NCI-H510A treated with DMSO at 0.1 percent for 48 hours (cell line): Measurements from ENCODE around the gene GPT2.
"Not testable (repeated sequence)": the region's sequence is repeated elsewhere in the genome, so short reads cannot be mapped to it uniquely, and the experiment has no call there.

Experiments
- DNase-seq: peaks from one replicate; lab custom pipeline; 2025; lab: John Stamatoyannopoulos, UW

The GPT2 gene

DNA sequence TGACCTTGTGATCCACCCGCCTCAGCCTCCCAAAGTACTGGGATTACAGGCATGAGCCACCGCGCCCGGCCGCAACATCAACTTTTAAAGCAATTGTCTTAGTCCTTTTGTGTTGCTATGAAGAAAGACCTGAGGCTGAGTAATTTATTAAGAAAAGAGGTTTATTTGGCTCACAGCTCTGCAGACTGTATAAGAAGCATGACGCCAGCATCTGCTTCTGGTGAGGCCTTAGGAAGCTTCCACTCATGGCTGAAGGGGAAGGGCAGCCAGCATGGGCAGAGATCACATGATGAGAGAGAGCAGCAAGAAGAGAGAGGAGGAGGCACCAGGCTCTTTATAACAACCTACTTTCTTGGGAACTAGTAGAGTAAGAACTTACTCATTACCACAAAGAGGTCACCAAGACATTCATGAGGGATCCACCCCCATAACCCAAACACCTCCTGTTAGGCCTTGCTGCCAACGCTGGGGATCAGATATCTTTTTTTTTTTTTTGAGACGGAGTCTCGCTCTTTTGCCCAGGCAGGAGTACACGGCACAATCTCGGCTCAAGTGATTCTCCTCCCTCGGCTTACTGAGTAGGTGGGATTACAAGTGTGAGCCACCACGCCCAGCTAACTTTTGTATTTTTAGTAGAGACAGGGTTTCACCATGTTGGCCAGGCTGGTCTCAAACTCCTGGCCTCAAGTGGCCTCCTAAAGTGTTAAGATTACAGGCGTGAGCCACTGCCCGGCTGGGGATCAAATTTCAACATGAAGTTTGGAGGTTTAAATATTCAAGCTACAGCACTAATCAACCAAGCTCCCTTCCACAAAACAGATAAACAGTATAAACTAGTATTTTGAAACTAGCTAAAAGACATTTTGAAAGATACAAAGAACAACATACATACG is 21.4 kb upstream of the GPT2 start:
- DNase-seq = peak; percentile 11

DNA sequence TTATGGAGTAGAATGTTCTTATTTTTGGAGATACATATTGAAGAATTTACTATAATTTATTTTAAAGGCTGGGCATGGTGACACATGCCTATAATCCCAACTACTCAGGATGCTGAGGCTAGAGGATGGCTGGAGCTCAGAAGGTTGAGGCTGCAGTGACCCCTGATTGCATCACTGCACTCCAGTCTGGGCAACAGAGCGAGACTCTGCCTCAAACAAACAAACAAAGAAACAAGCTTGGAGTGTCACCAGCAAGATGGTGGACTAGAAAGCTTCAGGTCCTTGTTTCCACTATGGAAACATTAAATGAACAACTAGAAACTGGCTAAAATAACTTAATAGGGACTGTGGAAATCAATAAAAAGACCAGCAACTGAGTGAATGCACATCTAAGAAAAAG is 17.9 kb upstream of the GPT2 start:
- DNase-seq = no peak

DNA sequence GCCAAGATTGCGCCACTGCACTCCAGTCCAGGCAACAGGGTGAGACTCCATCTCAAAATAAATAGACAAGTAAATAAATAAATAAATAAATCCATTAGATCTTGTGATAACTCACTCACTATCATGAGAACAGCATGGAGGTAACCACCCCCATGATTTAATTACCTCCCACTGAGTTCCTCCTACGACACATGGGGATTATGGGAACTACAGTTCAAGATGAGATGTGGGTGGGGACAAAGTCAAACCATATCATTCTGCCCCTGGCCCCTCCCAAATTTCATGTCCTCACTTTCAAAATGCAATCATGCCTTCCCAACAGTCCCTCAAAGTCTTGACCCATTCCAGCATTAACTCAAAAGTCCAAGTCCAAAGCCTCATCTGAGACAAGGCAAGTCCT is 16.7 kb upstream of the GPT2 start:
- DNase-seq = not testable (repeated sequence)

DNA sequence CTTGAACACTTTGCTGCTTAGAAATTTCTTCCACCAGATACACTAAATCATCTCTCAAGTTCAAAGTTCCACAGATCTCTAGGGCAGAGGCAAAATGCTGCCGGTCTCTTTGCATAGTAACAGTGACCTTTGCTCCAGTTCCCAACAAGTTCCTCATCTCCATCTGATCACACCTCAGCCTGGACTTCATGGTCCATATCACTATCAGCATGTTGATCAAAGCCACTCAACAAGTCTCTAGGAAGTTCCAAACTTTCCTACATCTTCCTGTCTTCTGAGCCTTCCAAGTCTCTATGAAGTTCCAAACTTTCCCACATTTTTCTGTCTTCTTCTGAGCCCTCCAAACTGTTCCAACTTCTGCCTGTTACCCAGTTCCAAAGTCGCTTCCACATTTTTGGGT is 15.3 kb upstream of the GPT2 start:
- DNase-seq = not testable (repeated sequence)

DNA sequence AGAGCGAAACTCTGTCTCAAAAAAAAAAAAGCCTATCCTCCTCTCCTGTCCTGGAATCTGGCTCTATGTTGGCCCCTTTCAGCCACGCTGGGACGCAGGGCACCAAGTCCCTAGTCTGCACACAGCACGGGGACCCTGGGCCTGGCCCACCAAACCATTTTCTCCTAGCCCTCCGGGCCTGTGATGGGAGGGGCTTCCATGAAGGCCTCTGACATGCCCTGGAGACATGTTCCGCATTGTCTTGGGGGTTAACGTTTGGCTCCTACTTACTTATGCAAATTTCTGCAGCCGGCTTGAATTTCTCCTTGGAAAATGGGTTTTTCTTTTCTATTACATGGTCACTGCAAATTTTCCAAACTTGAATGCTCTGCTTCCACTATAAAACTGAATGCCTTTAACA is 12.6 kb upstream of the GPT2 start:
- DNase-seq = no peak

DNA sequence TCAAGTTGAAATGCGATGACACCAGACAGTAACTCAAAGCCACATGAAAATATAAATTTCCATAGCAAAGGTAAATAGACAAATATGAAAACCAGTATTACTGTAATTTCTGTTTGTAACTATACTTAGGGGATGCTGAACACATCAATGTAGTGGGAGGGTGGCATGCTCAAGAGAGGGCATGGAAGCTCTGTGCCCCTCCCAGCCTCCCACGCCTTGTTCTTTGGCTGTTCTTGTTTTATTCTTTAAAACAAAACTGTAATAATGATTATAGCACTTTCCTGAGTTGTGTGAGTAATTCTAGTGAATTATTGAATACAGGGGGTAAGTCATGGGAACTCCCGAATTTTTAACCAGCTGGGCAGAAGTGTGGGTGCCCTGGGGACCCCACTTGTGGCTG is 11.0 kb upstream of the GPT2 start:
- DNase-seq = no peak

DNA sequence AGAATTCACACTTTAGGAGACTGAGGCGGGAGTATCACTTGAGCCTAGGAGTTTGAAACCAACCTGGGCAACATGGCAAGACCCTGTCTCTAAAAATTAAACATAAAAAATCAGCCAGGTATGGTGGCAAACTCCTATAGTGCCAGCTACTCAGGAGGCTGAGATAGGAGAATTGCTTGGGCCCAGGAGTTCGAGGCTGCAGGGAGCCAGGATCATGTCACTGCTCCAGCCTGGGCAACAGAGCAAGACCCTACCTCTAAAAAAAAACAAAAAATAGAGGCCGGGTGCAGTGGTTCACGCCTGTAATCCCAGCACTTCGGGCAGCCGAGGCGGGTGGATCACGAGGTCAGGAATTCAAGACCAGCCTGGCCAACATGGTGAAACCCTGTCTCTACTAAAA is 8.9 kb upstream of the GPT2 start:
- DNase-seq = no peak

DNA sequence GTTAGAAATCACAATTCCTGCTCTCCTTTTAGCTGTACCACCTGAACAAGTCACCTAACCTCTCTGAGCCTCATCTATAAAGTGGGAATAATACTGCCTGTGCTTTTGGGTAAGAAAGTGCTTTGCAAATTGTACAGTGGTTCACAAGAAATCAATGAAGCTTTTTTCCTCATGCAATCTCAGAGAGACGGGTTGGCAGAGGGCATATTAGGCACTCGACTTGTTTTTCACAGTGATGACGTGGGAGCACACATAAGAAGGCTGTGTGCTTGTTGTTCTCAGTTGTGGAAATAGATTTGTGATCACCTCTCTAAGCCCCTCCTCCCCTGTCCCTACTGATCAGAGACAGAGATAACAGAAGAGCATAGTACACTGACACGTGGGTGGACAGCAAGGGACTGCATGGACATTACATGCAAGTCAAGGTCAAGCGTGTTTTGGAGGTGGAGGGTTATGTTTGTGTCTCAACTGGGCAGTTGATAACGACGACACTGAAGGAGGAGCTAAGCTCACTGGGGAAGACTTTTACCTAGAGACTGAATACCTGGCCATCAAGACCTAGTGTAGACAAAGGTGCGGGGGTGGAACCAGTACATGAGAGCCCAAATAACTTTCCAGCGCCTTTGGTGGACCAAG is 1.7 kb upstream of the GPT2 start:
- DNase-seq = peak; percentile 54

DNA sequence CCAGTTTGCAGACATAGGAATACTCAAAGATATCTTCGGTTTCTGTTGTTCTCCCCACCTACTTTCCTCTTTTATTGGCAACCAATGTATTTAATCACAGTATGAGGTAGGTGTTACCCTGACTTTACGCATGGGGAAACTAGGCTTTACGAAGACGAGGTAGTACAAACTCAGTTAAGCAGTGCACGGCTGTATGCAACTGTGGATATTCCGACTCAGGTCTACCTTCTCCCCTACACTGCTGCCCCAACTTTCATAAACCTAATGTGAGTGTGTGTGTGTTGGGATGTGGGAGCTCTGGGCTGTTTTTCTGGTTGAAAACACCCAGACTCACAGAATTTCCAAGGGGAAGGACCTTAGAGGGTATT is 1.2 kb upstream of the GPT2 start:
- no peak for DNase-seq

DNA sequence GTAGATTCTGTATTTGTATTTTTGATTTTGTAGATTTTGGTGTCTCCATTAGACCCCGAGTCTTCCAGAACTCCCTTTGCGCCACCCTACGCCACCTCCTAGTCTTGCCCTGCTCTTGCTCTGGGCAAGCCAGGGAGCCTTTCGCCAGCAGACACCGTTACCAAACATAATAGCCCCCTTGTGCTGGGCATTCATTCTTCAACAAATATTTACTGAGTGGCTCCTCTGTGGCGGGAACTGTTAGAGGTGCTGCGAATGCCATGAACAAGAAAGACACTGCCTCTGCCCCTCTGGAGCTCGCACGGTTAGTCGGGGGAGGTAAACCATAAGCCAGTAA is 841 bp upstream of the GPT2 start:
- peak; percentile 78 for DNase-seq

DNA sequence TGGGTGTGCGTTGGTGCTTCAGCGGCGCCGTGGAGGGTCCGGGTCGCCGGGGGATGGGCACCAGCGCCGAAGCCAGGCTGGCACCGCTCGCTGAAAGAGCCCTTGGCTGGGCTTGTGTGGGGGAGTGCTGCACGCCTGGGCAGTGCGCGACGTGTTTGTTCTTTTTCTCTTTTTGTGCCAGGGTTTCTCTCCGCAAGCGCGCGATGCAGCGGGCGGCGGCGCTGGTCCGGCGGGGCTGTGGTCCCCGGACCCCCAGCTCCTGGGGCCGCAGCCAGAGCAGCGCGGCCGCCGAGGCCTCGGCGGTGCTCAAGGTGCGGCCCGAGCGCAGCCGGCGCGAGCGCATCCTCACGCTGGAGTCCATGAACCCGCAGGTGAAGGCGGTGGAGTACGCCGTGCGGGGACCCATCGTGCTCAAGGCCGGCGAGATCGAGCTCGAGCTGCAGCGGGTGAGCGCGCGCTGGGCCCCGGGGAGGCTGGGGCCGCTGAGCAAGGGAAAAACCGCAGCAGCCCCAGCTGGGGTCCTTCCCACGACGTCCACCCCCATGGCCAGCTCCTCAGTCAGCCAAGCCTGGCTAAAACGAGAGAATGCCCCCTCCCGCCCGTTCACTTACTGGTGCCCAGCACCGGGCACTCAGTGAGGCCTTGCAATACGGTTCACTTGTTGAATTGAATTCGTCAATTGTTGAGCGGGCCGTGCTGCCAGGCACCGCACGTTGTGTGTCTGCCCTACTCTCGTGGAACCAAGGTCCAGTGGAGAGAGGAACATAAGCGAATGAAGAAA is 541 bp downstream of the GPT2 start:
- DNase-seq = peak; percentile 55

DNA sequence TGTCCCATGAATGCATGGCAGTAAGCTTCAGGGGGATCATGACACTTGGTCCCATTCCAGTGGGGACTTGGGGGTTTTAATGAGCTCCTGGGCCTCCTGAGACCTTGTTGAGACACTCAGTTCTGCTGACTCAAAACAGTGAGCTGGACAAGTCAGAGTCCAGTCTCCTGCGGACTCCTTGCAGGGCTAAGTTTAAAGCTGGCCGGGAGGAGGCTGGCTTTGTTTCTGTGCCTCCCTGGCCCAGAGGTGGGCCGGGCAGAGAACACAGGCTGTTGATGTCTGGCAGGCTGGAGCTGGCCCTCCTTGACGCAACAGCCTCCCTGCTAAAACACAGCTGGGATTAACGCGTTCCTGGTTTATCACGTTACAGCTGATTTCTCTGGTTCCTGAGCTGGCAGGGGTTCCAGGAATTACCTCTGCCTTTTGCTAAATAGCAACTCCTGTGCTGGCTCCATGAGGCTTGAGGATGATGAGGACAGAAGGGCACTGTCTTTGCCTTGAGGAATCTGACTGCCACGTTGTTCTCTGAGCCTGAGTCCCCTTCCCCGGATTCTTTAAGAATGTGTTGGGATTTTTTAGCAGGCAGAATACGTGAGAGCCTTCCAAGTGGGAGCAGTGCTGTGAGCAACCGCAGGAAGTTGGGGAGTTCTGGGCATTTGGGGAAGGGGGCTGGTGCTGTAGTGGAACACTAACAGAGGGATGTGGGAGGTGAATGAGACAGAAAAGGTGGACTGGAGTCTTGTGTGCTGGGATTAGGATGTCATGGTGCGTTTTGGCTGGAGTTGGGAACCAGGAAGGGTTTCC is 2.0 kb downstream of the GPT2 start:
- no peak for DNase-seq

DNA sequence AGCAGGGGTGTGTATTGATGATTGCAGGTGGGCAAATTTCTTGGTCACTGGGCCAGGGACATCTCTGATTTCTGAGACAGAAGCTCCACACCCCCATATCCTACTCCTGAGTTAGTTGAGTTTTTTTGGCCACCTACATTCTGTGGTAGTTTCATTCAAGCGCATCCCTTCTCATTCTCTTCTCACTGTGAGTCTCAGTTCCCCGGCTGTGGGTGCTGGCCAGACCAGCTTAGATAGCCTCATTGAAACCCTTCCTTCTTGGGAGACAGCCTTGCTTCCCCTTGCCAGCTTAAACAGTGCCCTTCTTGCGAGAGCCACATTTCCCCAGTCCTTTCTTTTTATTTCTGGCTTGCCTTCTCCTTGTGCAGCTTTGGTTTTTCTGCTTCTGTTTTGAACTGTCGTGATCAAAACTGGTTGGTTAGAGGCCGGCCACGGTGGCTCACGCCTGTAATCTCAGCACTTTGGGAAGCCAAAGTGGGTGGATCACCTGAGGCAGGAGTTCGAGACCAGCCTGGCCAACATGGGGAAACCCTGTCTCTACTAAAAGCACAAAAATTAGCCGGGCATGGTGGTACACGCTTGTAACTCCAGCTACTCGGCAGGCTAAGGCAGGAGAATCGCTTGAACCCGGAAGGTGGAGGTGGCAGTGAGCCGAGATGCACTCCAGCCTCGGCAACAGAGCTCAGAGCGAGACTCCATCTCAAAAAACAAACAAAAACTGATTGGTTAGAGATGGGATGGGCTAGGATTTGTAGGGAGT is 2.8 kb downstream of the GPT2 start:
- no peak for DNase-seq

DNA sequence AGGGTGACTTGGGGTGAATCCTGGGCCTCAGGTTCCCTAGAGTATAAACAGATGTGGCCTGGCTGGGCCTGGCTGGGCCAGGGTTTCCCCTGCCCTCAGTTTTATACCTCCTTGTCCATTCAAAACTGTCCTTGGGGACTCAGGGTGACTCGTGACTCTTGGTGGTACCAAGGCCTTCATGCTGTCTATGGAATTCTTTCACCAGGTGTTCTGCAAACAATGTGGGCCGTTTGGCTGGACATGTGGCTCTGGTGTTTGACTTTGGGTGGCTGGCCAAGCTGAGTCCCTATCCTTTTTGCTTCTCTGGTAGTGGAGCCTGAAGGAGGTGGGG is 3.3 kb downstream of the GPT2 start:
- DNase-seq = no peak

DNA sequence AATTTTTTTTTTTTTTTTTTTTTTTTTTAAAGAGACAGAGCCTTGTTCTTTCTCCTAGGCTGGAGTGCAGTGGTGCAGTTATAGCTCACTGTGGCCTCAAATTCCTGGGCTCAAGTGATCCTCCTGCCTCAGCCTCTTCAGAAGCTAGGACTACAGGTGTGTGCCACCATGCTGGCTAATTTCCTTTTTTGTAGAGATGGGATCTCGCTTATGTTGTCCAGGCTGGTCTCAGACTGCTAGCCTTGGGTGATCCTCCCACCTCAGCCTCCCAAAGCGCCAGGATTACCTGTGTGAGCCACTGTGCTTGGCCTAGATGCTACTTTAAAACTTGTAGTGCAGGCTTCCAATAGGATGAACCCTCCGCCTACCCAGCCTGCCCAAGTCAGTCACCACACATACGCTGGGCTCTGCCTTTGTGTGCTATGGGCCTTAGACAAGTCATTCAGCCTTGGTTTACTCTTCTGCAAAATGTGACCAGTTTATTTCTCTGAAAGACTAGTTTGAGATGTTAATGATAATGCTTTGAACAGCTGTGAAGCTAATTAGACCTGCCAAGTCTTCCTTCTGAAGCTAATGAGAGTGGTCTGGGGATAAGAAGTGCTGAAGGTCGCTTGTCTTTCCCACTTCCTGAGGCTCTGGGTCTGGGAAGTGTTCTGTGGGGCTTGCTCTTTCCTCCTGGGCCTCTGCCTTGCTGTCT is 5.2 kb downstream of the GPT2 start:
- no peak for DNase-seq

DNA sequence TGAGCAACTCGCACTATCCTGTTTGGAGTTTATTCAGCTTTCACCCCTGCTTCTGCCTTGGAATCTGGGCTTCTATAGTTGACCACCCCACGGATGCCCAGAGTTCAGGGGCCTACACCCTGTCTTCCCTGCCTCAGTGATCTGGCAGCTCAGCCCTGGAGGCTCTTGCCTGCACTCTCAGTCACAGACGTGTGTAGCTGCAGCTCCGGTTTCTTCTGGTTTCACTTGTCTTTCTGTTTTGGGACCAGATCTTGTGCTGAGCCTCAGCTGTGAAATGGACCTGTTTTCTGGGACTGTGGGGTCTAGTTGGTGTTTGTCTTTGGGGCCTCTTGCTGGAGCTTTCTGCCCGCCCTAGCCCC is 5.8 kb downstream of the GPT2 start:
- no peak for DNase-seq

DNA sequence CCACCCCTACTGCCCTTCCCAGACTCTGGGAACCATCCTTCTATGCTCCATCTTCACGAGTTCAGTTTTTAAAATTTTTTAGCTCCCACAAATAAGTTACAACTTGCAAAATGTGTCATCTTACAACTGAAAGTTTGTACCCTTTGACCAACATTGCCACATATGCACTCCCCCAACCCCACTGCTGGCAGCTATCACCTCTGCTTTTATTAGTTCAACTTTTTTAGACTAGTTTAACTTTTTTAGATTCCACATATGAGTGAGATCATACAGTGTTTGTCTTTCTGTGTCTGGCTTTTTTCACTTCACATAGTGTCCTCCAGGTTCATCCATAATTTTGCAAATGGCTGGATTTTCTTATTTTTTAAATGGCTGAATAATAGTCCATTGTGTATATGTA is 7.7 kb downstream of the GPT2 start:
- DNase-seq = no peak

DNA sequence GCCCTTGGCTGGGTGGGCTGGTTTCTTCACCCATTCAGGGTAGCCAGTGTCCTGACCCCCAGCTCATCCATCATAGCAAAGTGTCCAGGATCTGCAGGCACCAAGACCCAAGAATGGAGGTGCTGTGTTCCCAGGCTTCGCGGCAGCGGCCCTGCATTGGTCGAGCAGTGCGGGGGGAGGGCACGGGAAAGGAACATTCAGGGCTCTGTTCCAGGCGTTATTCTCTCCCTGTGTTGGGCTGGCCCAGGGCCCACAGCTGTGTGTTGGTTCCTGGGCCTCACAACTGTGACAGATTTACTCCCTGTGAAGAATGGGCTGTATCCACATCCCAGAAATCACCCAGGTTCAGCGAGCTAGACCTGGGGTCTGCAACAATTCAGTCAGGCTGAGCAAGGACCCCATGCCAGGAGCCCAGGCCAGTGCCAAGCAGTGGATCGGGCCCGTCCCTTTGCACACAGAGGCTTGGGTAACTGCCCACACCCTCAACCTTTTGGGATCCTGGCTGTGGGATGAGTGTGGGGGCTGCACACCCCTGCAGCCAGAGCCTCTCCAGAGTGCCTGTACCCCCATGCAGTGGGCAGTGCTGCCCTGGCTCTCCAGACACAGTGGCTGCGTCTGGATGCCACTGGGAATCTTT is 10.0 kb downstream of the GPT2 start:
- DNase-seq = no peak

DNA sequence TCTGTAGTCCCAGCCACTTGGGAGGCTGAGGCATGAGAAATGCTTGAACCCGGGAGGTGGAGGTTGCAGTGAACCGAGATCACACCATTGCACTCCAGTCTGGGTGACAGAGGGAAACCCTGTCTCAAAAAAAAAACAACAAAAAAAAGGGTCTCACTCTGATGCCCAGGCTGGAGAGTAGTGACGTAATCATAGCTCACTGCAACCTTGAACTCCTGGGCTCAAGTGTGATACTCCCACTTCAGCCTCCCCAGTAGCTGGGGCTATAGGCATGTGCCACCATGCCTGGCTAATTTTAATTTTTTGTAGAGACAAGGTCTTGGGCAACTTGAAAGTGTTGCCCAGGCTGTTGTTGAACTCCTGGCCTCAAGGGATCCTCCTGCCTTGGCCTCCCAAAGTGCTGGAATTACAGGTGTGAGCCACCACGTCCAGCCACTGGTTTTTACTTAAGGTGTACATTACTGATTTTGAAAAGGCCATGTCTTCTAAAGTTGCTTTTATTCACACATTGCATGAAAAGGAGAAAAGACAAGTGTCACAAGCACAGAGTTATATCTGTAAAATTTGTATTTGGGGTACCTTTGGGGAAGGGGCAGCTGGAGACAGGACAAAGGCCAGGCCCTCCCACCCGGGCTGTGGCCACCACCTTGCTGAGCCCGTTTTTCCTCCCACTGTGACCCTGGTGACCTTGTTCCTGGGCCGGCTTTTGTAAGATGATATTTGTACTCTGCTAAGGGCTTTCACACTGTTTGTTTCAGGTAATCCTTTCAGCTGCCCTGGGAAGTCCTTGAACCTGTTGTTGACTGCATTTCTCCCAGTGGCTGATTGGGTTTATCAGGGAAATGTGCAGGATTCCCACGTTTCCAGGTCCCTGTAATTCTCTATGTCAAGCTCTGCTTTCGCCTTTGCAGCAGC is 11.5 kb downstream of the GPT2 start:
- peak; percentile 69 for DNase-seq
